KBM-7 (cell line): Measurements from ENCODE around the gene RSPH1.

Experiments
- DNase-seq: peaks from one replicate; pipeline ENCODE4 v3.0.0-alpha.2; 2015
- in situ Hi-C: fragments of 300-500 bp; cut with MboI; formaldehyde crosslinking; loops from 2 replicates; pipeline ENCODE4 v1.14.3; 2020; ENCODE audit warnings: low sequenced_read_pairs, low pct_unique_long_range_greater_than_20kb, mixed read lengths

Gene RSPH1

GRCh38 chr21:42515708-42516502, 19.9 kb upstream of the RSPH1 start:
- in situ Hi-C loops = no loop called here
- DNase-seq = no peak

DNA sequence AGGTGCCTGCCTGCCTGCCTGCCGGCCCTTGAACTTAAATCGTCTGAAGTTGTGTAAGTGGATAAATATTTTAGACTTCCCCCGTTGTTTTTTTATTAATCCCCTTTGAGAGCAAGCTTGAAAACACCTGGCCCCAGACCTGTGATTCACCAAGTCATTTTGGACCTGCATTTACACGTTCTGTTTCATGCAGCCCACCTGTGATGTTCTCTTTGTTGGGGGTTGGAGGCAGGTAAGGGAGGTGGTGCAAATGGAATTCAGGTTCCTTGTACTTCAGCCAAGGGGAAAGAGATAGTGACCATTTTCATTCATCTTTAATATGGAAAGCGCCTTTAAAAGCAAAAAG, 18.8 kb upstream of the RSPH1 start:
- in situ Hi-C loops = no loop called here

DNA sequence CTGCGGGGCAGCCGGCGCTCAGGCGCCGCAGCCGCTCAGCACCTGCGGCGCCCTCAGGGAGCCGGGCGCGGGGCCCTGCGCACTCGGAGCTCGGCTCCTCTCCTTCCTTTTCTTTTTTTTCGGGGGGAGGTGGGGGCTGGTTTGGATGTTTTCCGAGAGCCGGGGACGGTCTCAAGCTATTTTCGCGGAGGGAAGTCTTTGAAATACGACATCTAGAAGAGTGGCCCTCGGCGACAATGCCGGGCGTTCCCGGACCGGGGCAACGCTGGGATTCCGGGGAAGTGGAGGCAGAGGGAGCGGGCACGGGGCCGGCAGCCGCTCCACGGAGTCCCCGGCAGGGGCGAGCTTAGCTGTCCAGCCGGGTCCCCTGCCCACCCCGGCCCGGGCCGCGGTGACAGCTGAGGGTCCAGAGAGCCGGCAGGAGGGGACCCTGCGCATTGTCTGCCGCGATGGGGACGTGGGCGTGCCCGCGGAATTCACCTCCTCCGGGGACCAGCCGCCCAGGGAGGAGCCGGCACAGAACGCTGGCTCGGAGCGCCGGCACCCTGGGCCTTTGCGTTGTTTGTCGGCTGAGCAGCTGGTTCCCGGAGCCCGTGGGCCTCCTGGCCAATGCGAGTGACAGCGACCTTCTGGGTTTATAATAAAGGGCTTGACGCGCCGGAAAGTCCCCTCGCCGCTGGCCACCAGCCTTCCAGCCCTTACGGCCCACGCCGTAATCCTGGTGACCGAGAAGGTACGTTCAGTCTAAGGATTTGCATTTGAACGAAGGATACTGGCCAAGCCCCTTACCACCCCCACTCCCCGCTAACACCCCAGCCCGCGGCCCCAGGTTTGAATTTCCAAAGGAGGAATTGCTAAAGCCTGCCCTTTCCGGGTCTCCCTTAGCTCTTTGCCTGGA, 18.2 kb upstream of the RSPH1 start:
- in situ Hi-C loops = no loop called here
- DNase-seq = peak; percentile 34

More for the DNA sequence above, 18.8 kb upstream of the RSPH1 start:
- DNase-seq = no peak

- in situ Hi-C loops = no loop called here
- DNase-seq = no peak
These were observed 17.3 kb upstream of the RSPH1 start, which contains the start of gene SLC37A1 for GRCh38 chr21:42513151-42513984. Gene SLC37A1 (plus strand): TSS chr21:42513852. CDS start chr21:42518455, 4,603 bp downstream.

- in situ Hi-C loops = no loop called here
- no peak for DNase-seq
These were observed 16.5 kb upstream of the RSPH1 start for GRCh38 chr21:42512346-42513034.

- no peak for DNase-seq
- in situ Hi-C loops = no loop called here
These were observed 13.2 kb upstream of the RSPH1 start for GRCh38 chr21:42509244-42509643.

GRCh38 chr21:42508371-42508770, 12.3 kb upstream of the RSPH1 start:
- no peak for DNase-seq
- in situ Hi-C loops = no loop called here

GRCh38 chr21:42507418-42507817, 11.4 kb upstream of the RSPH1 start:
- DNase-seq = no peak
- in situ Hi-C loops = no loop called here

DNA sequence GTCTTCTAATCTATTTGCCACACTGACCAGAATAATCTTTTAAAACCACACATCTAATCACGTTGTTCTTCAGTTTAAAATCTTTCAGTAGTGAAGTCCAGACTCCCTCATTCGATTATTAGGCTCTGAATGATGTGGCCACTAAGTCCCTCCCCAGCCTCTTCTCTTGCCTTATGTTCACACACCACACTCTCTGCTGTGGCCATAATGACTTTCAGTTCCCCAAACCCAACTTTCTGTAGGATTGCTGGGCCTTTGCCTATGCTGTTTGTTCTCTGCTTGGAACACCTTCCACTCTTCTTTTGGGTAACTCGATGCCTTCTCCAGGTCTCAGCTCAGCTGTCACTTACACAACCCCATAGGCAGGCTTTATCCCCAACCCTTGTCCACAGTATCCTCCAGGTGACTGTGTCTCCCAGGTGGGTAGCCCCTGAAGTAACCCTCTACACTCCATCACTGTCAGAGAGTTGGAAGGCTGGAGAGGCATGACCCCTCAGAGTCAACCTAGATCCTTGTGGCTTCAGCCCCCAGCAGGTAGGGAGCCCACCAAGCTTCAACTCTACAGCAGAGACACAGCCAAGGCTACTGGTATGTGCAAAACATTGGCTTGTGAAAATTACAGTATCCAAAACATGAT, 9.2 kb upstream of the RSPH1 start:
- in situ Hi-C loops = no loop called here
- DNase-seq = peak; percentile 9

DNA sequence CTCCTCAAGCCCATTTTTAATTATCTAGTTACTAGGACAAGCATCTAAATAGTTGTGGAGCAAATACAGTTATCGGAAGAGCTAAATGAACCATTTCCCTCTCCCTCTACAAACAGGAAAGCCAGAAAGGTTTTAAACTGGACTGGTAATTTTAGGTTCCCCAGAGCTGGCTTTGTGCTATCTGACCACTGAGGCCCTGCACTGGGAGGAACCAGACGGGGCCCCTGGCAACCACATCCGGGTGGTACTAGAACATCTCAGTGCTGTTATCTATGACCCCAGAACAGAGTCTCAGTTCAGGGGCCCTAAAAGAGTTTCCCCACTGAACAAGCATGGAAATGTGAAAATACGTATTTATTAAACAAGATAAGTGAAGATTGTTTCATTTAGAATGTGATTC, 7.7 kb upstream of the RSPH1 start:
- in situ Hi-C loops = no loop called here

GRCh38 chr21:42500736-42501135, 4.7 kb upstream of the RSPH1 start:
- no peak for DNase-seq
- in situ Hi-C loops = no loop called here

More for the DNA sequence above, 7.7 kb upstream of the RSPH1 start:
- DNase-seq = peak; percentile 51

DNA sequence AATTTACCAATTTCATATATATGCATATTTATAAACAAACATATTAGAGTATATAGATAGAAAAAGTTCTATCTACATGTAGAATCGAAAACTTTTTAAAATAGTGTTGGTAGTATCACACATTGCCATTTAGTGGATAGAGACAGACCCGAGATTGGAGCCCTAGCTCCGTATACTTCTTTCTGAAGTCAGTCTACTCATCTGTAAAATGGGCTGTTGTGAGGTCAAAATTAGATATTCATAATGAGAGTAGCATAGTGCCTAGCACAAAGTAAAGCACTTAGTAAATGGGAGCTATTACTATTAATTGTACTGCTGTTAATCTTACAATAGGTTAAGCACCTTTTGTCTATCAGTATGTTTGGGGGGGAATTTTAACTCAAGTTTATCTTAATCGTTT, 4.2 kb upstream of the RSPH1 start:
- DNase-seq = no peak
- in situ Hi-C loops = no loop called here

DNA sequence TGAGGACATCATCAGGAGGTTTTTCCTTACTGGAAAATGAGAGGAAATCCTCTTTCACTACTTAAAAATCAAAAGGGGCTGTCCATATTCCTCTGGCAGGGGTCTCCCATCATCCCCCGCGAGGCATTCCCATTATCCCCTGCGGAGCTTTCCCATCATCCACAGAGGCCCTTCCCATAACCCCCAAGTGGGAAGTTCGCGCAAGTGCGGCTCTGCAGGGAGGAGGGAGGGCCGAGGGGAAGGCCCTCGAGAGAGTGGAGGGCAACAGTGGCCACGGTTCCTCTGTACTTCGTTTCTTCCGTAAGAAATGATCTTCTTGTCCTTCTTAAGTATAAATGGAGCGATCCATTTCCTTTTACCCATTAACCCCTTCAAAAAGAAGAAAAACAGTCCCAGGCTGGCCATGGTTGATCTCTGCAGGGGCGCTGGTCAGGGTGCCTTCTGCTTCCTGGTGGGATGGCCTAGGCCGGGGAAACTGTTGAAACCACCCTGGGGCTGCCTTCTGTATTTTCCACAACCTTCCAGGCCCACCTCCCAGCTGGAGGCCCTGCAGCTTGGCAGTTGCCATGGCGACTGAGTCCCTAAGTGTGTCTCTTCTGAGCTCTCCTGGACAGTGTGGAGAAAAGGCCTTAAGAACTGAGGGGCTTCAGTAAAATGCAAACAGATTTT, 3.6 kb upstream of the RSPH1 start:
- DNase-seq = no peak
- in situ Hi-C loops = no loop called here

- in situ Hi-C loops = no loop called here
- no peak for DNase-seq
These were observed 2.0 kb upstream of the RSPH1 start for GRCh38 chr21:42498012-42498411.

GRCh38 chr21:42496839-42497202, 797 bp upstream of the RSPH1 start:
- no peak for DNase-seq
- in situ Hi-C loops = no loop called here

- in situ Hi-C loops = no loop called here
- no peak for DNase-seq
These were observed 282 bp downstream of the RSPH1 start for GRCh38 chr21:42495765-42496119.

GRCh38 chr21:42495027-42495426, 997 bp downstream of the RSPH1 start:
- in situ Hi-C loops = no loop called here
- DNase-seq = no peak
